Panc1 (cell line): ENCODE data around the gene NDP.

Experiments used
- POLR2AphosphoS5 ChIP-seq: IDR thresholded peaks from 2 replicates; pipeline ENCODE4 v1.6.1; 2012; ENCODE audit warnings: mild to moderate bottlenecking, low read depth, low read length, moderate library complexity
- SIN3A ChIP-seq: IDR thresholded peaks from 2 replicates; pipeline ENCODE4 v1.6.1; 2012; ENCODE audit warnings: low read depth, mild to moderate bottlenecking, low read length, moderate library complexity, borderline replicate concordance; ENCODE audit not compliant: insufficient read depth
- TCF7L2 ChIP-seq: IDR thresholded peaks from 2 replicates; pipeline ENCODE4 v1.6.1; 2011; ENCODE audit warnings: mild to moderate bottlenecking, low read depth, low read length, inconsistent platforms
- TF ChIP-seq, protein P1 (sequence below): fragments of 450-650 bp; IDR thresholded peaks from 2 replicates; pipeline ENCODE4 v1.5.1; 2017; ENCODE audit warnings: mild to moderate bottlenecking
- TF ChIP-seq, protein P2 (sequence below), 2 experiments: IDR thresholded peaks; 2 replicates each; pipeline ENCODE4 v1.6.1; 2011 to 2012; ENCODE audit warnings: low read depth in 2 of 2, control low read depth in 1 of 2, low read length in 1 of 2, mild to moderate bottlenecking in 1 of 2, moderate library complexity in 1 of 2; ENCODE audit not compliant: insufficient read depth in 1 of 2

DNA sequence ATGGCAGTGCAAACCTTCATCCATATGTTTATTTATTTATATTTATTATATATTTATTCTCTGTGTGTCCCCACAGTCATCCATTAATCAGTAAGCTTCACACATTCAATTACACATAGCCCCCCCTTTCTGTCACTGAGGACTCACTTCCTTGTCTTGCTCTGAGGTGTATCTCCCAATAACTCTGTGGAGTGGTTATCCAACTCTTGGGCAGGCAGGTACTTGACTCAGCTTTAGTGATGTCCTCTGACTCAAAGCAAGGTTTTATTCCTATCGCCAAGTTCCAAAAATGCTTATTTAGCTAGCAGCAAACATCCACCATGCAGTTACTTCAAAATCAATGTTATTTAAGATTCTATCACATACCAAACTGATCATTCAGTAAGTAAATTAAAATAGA, 25.2 kb upstream of the NDP start:
- TF ChIP-seq, protein P1, sequence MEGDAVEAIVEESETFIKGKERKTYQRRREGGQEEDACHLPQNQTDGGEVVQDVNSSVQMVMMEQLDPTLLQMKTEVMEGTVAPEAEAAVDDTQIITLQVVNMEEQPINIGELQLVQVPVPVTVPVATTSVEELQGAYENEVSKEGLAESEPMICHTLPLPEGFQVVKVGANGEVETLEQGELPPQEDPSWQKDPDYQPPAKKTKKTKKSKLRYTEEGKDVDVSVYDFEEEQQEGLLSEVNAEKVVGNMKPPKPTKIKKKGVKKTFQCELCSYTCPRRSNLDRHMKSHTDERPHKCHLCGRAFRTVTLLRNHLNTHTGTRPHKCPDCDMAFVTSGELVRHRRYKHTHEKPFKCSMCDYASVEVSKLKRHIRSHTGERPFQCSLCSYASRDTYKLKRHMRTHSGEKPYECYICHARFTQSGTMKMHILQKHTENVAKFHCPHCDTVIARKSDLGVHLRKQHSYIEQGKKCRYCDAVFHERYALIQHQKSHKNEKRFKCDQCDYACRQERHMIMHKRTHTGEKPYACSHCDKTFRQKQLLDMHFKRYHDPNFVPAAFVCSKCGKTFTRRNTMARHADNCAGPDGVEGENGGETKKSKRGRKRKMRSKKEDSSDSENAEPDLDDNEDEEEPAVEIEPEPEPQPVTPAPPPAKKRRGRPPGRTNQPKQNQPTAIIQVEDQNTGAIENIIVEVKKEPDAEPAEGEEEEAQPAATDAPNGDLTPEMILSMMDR = no peak
- TF ChIP-seq POLR2AphosphoS5 (no peak), SIN3A (no peak), TCF7L2 (no peak)
- TF ChIP-seq, protein P2, sequence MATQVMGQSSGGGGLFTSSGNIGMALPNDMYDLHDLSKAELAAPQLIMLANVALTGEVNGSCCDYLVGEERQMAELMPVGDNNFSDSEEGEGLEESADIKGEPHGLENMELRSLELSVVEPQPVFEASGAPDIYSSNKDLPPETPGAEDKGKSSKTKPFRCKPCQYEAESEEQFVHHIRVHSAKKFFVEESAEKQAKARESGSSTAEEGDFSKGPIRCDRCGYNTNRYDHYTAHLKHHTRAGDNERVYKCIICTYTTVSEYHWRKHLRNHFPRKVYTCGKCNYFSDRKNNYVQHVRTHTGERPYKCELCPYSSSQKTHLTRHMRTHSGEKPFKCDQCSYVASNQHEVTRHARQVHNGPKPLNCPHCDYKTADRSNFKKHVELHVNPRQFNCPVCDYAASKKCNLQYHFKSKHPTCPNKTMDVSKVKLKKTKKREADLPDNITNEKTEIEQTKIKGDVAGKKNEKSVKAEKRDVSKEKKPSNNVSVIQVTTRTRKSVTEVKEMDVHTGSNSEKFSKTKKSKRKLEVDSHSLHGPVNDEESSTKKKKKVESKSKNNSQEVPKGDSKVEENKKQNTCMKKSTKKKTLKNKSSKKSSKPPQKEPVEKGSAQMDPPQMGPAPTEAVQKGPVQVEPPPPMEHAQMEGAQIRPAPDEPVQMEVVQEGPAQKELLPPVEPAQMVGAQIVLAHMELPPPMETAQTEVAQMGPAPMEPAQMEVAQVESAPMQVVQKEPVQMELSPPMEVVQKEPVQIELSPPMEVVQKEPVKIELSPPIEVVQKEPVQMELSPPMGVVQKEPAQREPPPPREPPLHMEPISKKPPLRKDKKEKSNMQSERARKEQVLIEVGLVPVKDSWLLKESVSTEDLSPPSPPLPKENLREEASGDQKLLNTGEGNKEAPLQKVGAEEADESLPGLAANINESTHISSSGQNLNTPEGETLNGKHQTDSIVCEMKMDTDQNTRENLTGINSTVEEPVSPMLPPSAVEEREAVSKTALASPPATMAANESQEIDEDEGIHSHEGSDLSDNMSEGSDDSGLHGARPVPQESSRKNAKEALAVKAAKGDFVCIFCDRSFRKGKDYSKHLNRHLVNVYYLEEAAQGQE (IDR thresholded peaks at IDR 0.05; ENCODE audit: insufficient read depth in 1 of 2, low read depth in 2 of 2, low read length in 1 of 2) = no peak
